HCT116 (cell line): ENCODE measurements around the gene MZT1. TPM values are rescaled to one million over a fixed set of nuclear protein-coding genes. Genes with fewer than 3 reads are reported as not detected.

Experiments
- ATAC-seq: fragments of 200-7000 bp; cut with Tn5 transposase; 2 replicates; pipeline ENCODE4 v1.9.1; 2020; ENCODE audit warnings: mild to moderate bottlenecking, moderate library complexity
- BruUV-seq: library from RNA; stranded (reverse); fragments of 400-500 nt; replicated peaks from 2 replicates; lab custom pipeline; 2021; lab: Mats Ljungman, UMichigan
- CTCF ChIA-PET: fragments of 300-600 bp; sonication (Branson Sonifier 250); formaldehyde crosslinking; loops from one replicate; lab custom pipeline; 2021; ENCODE audit warnings: antibody characterized with exemption; lab: Charles Lee
- POLR2A ChIA-PET: fragments of 300-600, 350-600 bp; sonication (Branson Sonifier 250); formaldehyde crosslinking; loops from one replicate; lab custom pipeline; 2021; ENCODE audit warnings: antibody characterized with exemption; lab: Charles Lee
- RAD21 ChIA-PET, 2 experiments: fragments of 300-600 bp; sonication (Branson Sonifier 250); formaldehyde crosslinking; loops; one replicate each; lab custom pipeline; 2023; ENCODE audit warnings: low total read pairs in 2 of 2; ENCODE audit not compliant: uncharacterized antibody in 2 of 2, unreplicated experiment in 2 of 2, low non-redundant PET in 1 of 2; lab: Charles Lee
- DNase-seq: peaks from one replicate; pipeline ENCODE4 v3.0.0-alpha.2; 2010; ENCODE audit warnings: low read depth, low spot score
- H2AFZ ChIP-seq: fragments of 200-600 bp; shearing (Covaris generic), sonication (generic); 2 replicates; pipeline ENCODE4 v1.6.1; 2017; ENCODE audit warnings: low read depth, mixed run types, mixed read lengths, antibody characterized with exemption, low read length; ENCODE audit not compliant: poor library complexity, severe bottlenecking
- H3K27ac ChIP-seq: 2 replicates; pipeline ENCODE4 v1.5.1; 2012; ENCODE audit warnings: low read depth, low read length
- H3K27me3 ChIP-seq: fragments of 200-600 bp; sonication (generic); 2 replicates; pipeline ENCODE4 v1.6.1; 2016; ENCODE audit warnings: mixed run types, low read length, mixed read lengths; ENCODE audit not compliant: insufficient read depth
- H3K36me3 ChIP-seq, 2 experiments: fragments of 200-500 bp in 1 of 2; fragments of 200-600 bp in 1 of 2; sonication (Bioruptor generic) in 1 of 2; sonication (generic) in 1 of 2; 2 replicates each; pipeline versions ENCODE4 v1.5.1 to v1.6.1; 2014 to 2016; ENCODE audit warnings: low read length in 2 of 2, inconsistent platforms in 1 of 2, mixed read lengths in 1 of 2, mixed run types in 1 of 2; ENCODE audit not compliant: insufficient read depth in 2 of 2, control insufficient read depth in 1 of 2
- H3K4me1 ChIP-seq, 2 experiments: fragments of 200-600 bp in 1 of 2; sonication (generic) in 1 of 2; 2 replicates each; pipeline versions ENCODE4 v1.5.1 to v1.6.1; 2012 to 2017; ENCODE audit warnings: low read length in 2 of 2, inconsistent platforms in 1 of 2, mild to moderate bottlenecking in 1 of 2, mixed read lengths in 1 of 2, mixed run types in 1 of 2, moderate library complexity in 1 of 2; ENCODE audit not compliant: insufficient read depth in 2 of 2, control insufficient read depth in 1 of 2
- H3K4me2 ChIP-seq: fragments of 200-600 bp; sonication (generic); 2 replicates; pipeline ENCODE4 v1.6.1; 2017; ENCODE audit warnings: mixed run types, low read length, mixed read lengths
- H3K4me3 ChIP-seq, 2 experiments: fragments of 200-600 bp in 1 of 2; sonication (generic) in 1 of 2; replicated peaks in 1 of 2; 2 replicates each; pipeline ENCODE4 v1.5.1; 2011 to 2016; ENCODE audit warnings: low read length in 2 of 2, control low read depth in 1 of 2, low read depth in 1 of 2, mild to moderate bottlenecking in 1 of 2, mixed read lengths in 1 of 2, mixed run types in 1 of 2
- H3K79me2 ChIP-seq: fragments of 200-600 bp; sonication (generic); 2 replicates; pipeline ENCODE4 v1.6.1; 2017; ENCODE audit warnings: mild to moderate bottlenecking, mixed run types, low read length, moderate library complexity, mixed read lengths; ENCODE audit not compliant: insufficient read depth
- H3K9ac ChIP-seq: fragments of 200-600 bp; sonication (generic); 2 replicates; pipeline ENCODE4 v1.6.1; 2016; ENCODE audit warnings: low read length, mixed read lengths
- H3K9me2 ChIP-seq: fragments of 200-600 bp; sonication (generic), shearing (Covaris generic); 2 replicates; pipeline ENCODE4 v1.6.1; 2017; ENCODE audit warnings: mixed run types, mild to moderate bottlenecking, moderate library complexity; ENCODE audit not compliant: insufficient read depth
- H3K9me3 ChIP-seq, 2 experiments: fragments of 200-500 bp in 1 of 2; fragments of 200-600 bp in 1 of 2; sonication (Bioruptor generic) in 1 of 2; sonication (generic) in 1 of 2; 2 replicates each; pipeline ENCODE4 v1.6.1; 2014 to 2017; ENCODE audit warnings: low read length in 2 of 2, mixed read lengths in 2 of 2, inconsistent platforms in 1 of 2, low read depth in 1 of 2, mild to moderate bottlenecking in 1 of 2, mixed run types in 1 of 2, moderate library complexity in 1 of 2; ENCODE audit not compliant: control insufficient read depth in 1 of 2, insufficient read depth in 1 of 2
- H4K20me1 ChIP-seq: fragments of 200-600 bp; sonication (generic), shearing (Covaris generic); 2 replicates; pipeline ENCODE4 v1.6.1; 2017; ENCODE audit warnings: mixed run types, mild to moderate bottlenecking, moderate library complexity; ENCODE audit not compliant: insufficient read depth
- CBX3 ChIP-seq: IDR thresholded peaks from 2 replicates; pipeline ENCODE4 v1.6.1; 2012; ENCODE audit warnings: low read depth
- EZH2phosphoT487 ChIP-seq: fragments of 200-600 bp; IDR thresholded peaks from 2 replicates; pipeline ENCODE4 v1.6.1; 2018; ENCODE audit warnings: antibody characterized with exemption, borderline replicate concordance
- RAD21 ChIP-seq: IDR thresholded peaks from 2 replicates; pipeline ENCODE4 v1.6.1; 2012; ENCODE audit warnings: low read depth, mild to moderate bottlenecking
- SIN3A ChIP-seq: IDR thresholded peaks from 2 replicates; pipeline ENCODE4 v1.6.1; 2012; ENCODE audit warnings: low read depth
- SP1 ChIP-seq: IDR thresholded peaks from 2 replicates; pipeline ENCODE4 v1.6.1; 2012; ENCODE audit warnings: low read depth
- YY1 ChIP-seq: IDR thresholded peaks from 2 replicates; pipeline ENCODE4 v1.6.1; 2011; ENCODE audit warnings: low read length, low read depth, moderate library complexity, mild to moderate bottlenecking; ENCODE audit not compliant: insufficient replicate concordance; ENCODE audit errors: extremely low read depth
- intact Hi-C: fragments of 100-400 bp; cut with micrococcal nuclease; formaldehyde crosslinking; loops from 2 replicates; pipeline ENCODE4 v1.10.0; 2022
- total RNA-seq: library from RNA; stranded (reverse); gene quantifications from one replicate; pipeline ENCODE4 v1.2.1, GENCODE V29; 2021; ENCODE audit not compliant: unreplicated experiment
- TF ChIP-seq, protein P1 (sequence below), 3 experiments: fragments of 200-600 bp in 1 of 3; sonication (generic) in 1 of 3; IDR thresholded peaks in 2 of 3; conservative IDR thresholded peaks in 1 of 3; 2 replicates each; pipeline ENCODE4 v1.5.1; 2012 to 2017; ENCODE audit warnings: low read depth in 2 of 3, low read length in 2 of 3, antibody characterized with exemption in 1 of 3, borderline replicate concordance in 1 of 3, control low read depth in 1 of 3, mild to moderate bottlenecking in 1 of 3, mixed read lengths in 1 of 3, mixed run types in 1 of 3, moderate library complexity in 1 of 3; ENCODE audit not compliant: insufficient read depth in 1 of 3
- TF ChIP-seq, protein P2 (sequence below): IDR thresholded peaks from 2 replicates; pipeline ENCODE4 v1.6.1; 2011; ENCODE audit warnings: mild to moderate bottlenecking, low read length, moderate library complexity; ENCODE audit not compliant: insufficient replicate concordance; ENCODE audit errors: extremely low read depth

MZT1 gene
- total RNA-seq, 1 experiment from 2014 or later: 19.0 TPM

DNA sequence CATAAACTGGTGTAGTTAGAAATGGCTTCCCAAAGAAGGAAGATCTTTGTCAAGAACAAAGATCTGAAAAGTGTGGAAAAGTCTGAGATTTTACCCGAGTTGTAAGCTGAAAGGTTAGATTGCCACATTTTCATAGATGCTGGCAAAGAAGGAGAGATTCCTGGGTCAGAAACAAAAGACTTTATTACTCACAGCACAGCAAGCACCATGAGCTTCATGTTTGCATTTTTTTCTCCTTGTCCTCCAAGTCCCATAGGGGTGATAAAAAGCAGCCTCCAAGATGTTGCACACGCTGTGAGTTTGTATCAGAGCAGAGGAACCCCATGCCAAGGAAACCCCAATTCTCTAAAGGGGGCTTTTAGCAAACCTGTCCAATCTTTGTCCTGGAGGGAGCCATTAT is 29.3 kb downstream of the MZT1 start:
- CTCF ChIA-PET: no interaction called here
- intact Hi-C loops: no loop called here
- POLR2A ChIA-PET: no interaction called here
- BruUV-seq: no TSS peak
- H3K27me3 ChIP-seq: no peaks in the 10 kb centered on the region
- H3K9me3 ChIP-seq: no peaks in the 10 kb centered on the region
- H4K20me1 ChIP-seq: no peaks in the 10 kb centered on the region
- H3K36me3 ChIP-seq: no peaks in the 10 kb centered on the region
- no peak overlapping the region for H3K4me3 ChIP-seq
- RAD21 ChIA-PET: no interaction called here
- no peaks in the 10 kb centered on the region for H3K4me1 ChIP-seq
- H3K79me2 ChIP-seq: no peaks in the 10 kb centered on the region
- no peak overlapping the region for H3K4me2 ChIP-seq
- no peaks in the 10 kb centered on the region for H3K9me2 ChIP-seq
- H3K27ac ChIP-seq: no peak overlapping the region
- no peak overlapping the region for H2AFZ ChIP-seq
- DNase-seq: no peak
- TF ChIP-seq CBX3 (no peak), RAD21 (no peak)
- TF ChIP-seq, all 23 proteins: peak for 0
- H3K9ac ChIP-seq: no peak overlapping the region
- no peak for ATAC-seq

DNA sequence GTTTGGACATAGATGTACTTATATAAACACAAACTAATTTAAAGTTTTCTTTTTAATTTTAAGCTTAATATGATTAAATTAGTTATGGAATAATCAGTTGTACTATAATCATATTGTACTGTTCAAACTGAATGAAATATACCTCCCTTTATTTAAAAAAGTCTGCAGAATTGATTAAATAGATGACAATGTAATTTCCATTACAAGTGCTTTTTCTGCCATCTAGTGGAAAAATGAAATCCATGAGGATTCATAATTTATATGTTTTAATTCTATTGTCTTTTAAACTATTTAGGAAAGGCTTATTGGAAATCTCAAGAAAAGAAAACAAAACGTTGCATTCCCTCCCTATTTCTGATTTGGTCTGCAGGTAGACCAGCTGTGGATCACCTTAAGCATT is 30.9 kb downstream of the MZT1 start:
- intact Hi-C loops: no loop called here
- no TSS peak for BruUV-seq
- Histone ChIP-seq H4K20me1 (no peaks in the 10 kb centered on the region), H3K27ac (no peak overlapping the region), H3K4me2 (no peak overlapping the region), H3K9me2 (no peaks in the 10 kb centered on the region), H3K4me3 (no peak overlapping the region), H3K36me3 (no peaks in the 10 kb centered on the region), H3K79me2 (no peaks in the 10 kb centered on the region), H3K9ac (no peak overlapping the region), H3K4me1 (no peaks in the 10 kb centered on the region), H3K27me3 (no peaks in the 10 kb centered on the region), H3K9me3 (no peaks in the 10 kb centered on the region), H2AFZ (no peak overlapping the region)
- RAD21 ChIA-PET: no interaction called here
- CTCF ChIA-PET: interaction anchor here (1.0 to 1.5 kb wide), 2 partner anchors 13 to 45 kb away, joined by 3 read pairs; no protein-coding TSS in a partner anchor
- ATAC-seq (no peak), DNase-seq (peak; percentile 1)
- TF ChIP-seq YY1 (no peak), RAD21 (peak; percentile 52), SP1 (no peak), SIN3A (no peak), CBX3 (no peak), EZH2phosphoT487 (no peak)
- TF ChIP-seq, protein P1, sequence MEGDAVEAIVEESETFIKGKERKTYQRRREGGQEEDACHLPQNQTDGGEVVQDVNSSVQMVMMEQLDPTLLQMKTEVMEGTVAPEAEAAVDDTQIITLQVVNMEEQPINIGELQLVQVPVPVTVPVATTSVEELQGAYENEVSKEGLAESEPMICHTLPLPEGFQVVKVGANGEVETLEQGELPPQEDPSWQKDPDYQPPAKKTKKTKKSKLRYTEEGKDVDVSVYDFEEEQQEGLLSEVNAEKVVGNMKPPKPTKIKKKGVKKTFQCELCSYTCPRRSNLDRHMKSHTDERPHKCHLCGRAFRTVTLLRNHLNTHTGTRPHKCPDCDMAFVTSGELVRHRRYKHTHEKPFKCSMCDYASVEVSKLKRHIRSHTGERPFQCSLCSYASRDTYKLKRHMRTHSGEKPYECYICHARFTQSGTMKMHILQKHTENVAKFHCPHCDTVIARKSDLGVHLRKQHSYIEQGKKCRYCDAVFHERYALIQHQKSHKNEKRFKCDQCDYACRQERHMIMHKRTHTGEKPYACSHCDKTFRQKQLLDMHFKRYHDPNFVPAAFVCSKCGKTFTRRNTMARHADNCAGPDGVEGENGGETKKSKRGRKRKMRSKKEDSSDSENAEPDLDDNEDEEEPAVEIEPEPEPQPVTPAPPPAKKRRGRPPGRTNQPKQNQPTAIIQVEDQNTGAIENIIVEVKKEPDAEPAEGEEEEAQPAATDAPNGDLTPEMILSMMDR (IDR thresholded peaks at IDR 0.05 in 2 of 3, conservative IDR thresholded peaks at IDR 0.05 in 1 of 3; ENCODE audit: borderline replicate concordance in 1 of 3, insufficient read depth in 1 of 3, low read depth in 2 of 3, low read length in 2 of 3): peak in 2 of 3 experiments; percentile 11 to 53; a peak in 2 of 6 replicates
- TF ChIP-seq, protein P2, sequence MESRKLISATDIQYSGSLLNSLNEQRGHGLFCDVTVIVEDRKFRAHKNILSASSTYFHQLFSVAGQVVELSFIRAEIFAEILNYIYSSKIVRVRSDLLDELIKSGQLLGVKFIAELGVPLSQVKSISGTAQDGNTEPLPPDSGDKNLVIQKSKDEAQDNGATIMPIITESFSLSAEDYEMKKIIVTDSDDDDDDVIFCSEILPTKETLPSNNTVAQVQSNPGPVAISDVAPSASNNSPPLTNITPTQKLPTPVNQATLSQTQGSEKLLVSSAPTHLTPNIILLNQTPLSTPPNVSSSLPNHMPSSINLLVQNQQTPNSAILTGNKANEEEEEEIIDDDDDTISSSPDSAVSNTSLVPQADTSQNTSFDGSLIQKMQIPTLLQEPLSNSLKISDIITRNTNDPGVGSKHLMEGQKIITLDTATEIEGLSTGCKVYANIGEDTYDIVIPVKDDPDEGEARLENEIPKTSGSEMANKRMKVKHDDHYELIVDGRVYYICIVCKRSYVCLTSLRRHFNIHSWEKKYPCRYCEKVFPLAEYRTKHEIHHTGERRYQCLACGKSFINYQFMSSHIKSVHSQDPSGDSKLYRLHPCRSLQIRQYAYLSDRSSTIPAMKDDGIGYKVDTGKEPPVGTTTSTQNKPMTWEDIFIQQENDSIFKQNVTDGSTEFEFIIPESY: no peak
- POLR2A ChIA-PET: no interaction called here
